Activated CD4-positive, alpha-beta memory T cell treated with anti-CD3 and anti-CD28 coated beads, Interleukin-2, amount 10 ng/mL, durations not matched to agents 7 days and 5 days (primary cell): ENCODE data around the gene MSH3. TPM values are rescaled to one million over a fixed set of nuclear protein-coding genes. Genes with fewer than 3 reads are reported as not detected.

Experiments
- CTCF ChIA-PET: fragments of 350-600 bp; sonication (Branson Sonifier 250); formaldehyde crosslinking; loops from one replicate; lab custom pipeline; 2021; ENCODE audit warnings: antibody characterized with exemption, inconsistent platforms; lab: Charles Lee
- POLR2A ChIA-PET: fragments of 350-600 bp; sonication (Branson Sonifier 250); formaldehyde crosslinking; loops from one replicate; lab custom pipeline; 2021; ENCODE audit warnings: antibody characterized with exemption; lab: Charles Lee
- DNase-seq: peaks from one replicate; pipeline ENCODE4 v3.0.0-alpha.2; 2020
- H3K27ac Mint-ChIP-seq: one replicate; pipeline ENCODE4 v1.8.0; 2021; ENCODE audit warnings: mild to moderate bottlenecking, mixed read lengths
- H3K27me3 Mint-ChIP-seq: one replicate; pipeline ENCODE4 v1.8.0; 2021; ENCODE audit warnings: mixed read lengths
- H3K36me3 Mint-ChIP-seq: one replicate; pipeline ENCODE4 v1.8.0; 2021; ENCODE audit warnings: low read depth, mixed read lengths
- H3K4me1 Mint-ChIP-seq: one replicate; pipeline ENCODE4 v1.8.0; 2021; ENCODE audit warnings: mixed read lengths
- H3K4me3 Mint-ChIP-seq: one replicate; pipeline ENCODE4 v1.8.0; 2021; ENCODE audit warnings: mild to moderate bottlenecking, mixed read lengths
- H3K9me3 Mint-ChIP-seq: one replicate; pipeline ENCODE4 v1.8.0; 2021; ENCODE audit warnings: mixed read lengths
- total RNA-seq, 2 experiments: library from RNA; stranded (reverse); gene quantifications; one replicate each; pipeline ENCODE4 v1.2.3, GENCODE V29; 2021

The MSH3 gene
- total RNA-seq, 2 experiments from 2014 or later, result 20.1 to 21.2 TPM

DNA sequence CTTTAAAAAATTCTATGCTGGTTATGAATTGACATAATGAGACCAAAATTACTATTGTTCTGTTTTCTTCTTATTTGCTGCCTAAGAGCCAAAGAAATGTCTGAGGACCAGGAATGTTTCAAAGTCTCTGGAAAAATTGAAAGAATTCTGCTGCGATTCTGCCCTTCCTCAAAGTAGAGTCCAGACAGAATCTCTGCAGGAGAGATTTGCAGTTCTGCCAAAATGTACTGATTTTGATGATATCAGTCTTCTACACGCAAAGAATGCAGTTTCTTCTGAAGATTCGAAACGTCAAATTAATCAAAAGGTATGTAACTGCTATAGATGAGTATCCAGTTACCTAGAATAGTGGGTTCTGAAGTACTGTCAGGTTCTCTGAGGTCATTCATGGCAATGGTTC lies 10.6 kb downstream of the MSH3 start:
- no peak for DNase-seq
- Mint-ChIP-seq H3K36me3 (peaks cover 68% of the 10 kb centered on the region), H3K27me3 (no peaks in the 10 kb centered on the region), H3K27ac (no peak overlapping the region), H3K4me1 (peaks cover 13% of the 10 kb centered on the region), H3K9me3 (no peaks in the 10 kb centered on the region), H3K4me3 (no peak overlapping the region)
- POLR2A ChIA-PET, result interaction anchor here (7.2 kb wide), 1 partner anchor 10 kb away, joined by 46 read pairs; the partner anchor contains the start of genes DHFR and MSH3
- CTCF ChIA-PET, result interaction anchor here (2.1 kb wide), 1 partner anchor 8 kb away, joined by 8 read pairs; no protein-coding TSS in a partner anchor

DNA sequence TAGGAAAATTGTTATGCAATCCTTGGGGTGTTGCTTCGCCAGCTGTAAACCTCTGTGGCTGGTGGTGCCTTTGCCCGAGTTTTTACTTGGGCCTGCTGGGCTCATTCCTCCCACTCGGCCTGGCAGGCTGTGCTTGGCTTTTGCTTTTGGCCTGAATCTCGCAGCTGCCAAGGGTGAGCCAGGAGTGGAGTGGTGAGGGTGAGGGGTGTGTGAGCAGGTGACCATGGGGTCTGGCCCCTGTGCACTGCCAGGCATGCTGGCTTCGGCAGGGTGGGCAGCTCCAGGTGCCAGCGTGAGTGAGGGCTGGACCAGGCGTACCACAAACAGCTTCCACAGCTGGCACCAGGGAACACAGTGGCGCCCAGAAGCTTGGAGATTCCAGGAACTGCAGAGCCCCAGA lies 12.9 kb downstream of the MSH3 start:
- ChIA-PET CTCF (no interaction called here), POLR2A (interaction anchor here (7.2 kb wide), 1 partner anchor 13 kb away, joined by 46 read pairs; the partner anchor contains the start of genes DHFR and MSH3)
- no peaks in the 10 kb centered on the region for H3K27me3 Mint-ChIP-seq
- peaks cover 16% of the 10 kb centered on the region for H3K4me1 Mint-ChIP-seq
- no peak for DNase-seq
- H3K9me3 Mint-ChIP-seq, result no peaks in the 10 kb centered on the region
- H3K4me3 Mint-ChIP-seq, result no peak overlapping the region
- H3K27ac Mint-ChIP-seq, result no peak overlapping the region
- peaks cover 64% of the 10 kb centered on the region for H3K36me3 Mint-ChIP-seq

DNA sequence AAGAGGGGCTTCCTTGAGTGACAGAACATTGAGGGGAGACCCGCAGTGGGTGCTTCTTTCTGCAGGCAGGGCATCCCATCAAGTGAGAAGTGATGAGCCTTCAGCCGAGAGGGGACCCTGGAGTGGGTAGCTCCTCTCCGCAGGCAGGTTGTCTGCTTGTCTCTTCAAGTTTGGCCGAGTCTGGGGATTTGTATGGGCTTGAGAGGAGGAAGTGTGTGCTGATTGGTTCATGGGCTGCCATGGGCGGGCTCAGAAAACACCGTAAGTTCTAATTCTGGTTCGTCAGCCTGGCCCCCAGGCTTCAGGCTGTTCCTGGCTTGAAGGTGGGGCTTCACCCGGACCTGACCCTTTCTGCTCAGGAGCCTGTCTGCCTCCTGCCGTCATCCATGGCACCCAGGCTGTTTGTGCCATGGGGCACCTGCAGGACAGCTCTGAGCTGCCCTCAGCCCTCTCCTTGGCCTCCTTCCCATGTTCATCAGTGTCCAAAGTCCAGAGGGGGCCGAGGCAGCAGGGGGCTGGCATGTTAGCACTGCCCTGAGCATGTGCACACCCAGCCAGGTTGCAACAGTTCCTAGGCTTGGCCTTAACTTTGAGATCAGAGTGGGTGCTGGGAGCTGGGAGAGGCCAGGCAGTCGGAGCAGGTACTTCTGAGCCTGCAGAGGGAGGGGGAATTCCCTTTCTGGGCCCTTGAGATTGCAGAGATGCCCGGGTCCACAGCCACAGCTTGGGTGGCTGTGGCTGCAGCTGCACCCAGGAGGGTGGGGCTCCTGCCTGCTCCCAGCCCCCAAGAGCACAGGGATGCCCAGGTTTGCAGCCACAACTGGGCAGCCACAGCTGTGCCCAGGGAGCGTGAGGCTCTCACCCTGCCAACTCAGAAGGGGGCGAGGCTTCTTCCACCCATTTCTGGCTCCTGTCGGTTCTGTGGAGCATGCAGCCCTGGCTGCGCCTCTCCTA lies 13.8 kb downstream of the MSH3 start:
- DNase-seq, result no peak
- Mint-ChIP-seq H3K9me3 (no peaks in the 10 kb centered on the region), H3K27ac (no peak overlapping the region), H3K4me1 (peaks cover 16% of the 10 kb centered on the region), H3K36me3 (peaks cover 61% of the 10 kb centered on the region), H3K4me3 (no peak overlapping the region), H3K27me3 (no peaks in the 10 kb centered on the region)
- CTCF ChIA-PET, result interaction anchor here (0.9 to 2.6 kb wide), 3 partner anchors 19 to 576 kb away, joined by 3 to 10 read pairs (median 5); no protein-coding TSS in a partner anchor
- POLR2A ChIA-PET, result interaction anchor here (7.2 kb wide), 1 partner anchor 14 kb away, joined by 46 read pairs; the partner anchor contains the start of genes DHFR and MSH3

DNA sequence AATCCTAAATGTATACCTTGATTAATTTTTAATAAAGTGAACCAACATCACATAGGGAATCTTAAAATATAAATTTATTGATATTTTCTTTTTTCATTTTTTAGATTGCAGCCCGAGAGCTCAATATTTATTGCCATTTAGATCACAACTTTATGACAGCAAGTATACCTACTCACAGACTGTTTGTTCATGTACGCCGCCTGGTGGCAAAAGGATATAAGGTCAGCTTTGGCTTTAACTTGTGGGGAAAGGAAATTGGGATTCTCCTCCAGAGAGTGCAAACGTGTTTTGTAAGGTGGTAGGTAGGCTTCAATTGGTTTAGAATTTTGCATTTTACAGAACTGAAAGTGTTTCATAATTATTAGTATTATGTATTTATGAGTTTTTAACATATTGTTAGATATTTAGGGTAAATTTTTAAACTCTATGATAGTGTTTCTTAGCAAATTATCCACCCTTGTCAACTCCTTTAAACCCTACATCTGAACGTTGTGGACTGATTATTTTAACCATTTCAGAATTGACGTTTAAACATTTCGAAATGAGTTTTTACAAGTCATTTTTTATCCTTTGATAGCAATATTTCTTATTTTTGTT lies 17.8 kb downstream of the MSH3 start:
- DNase-seq, result peak; percentile 76
- Mint-ChIP-seq H3K4me1 (peaks cover 10% of the 10 kb centered on the region), H3K36me3 (peaks cover 58% of the 10 kb centered on the region), H3K4me3 (no peak overlapping the region), H3K27ac (no peak overlapping the region), H3K9me3 (no peaks in the 10 kb centered on the region), H3K27me3 (no peaks in the 10 kb centered on the region)
- ChIA-PET POLR2A (interaction anchor here (0.6 to 0.9 kb wide), 2 partner anchors 19 to 85 kb away, joined by 3 to 4 read pairs; no protein-coding TSS in a partner anchor), CTCF (interaction anchor here (0.6 to 2.8 kb wide), 17 partner anchors 8 to 630 kb away, joined by 3 to 22 read pairs (median 3); partner anchors contain the start of gene ZCCHC9)

DNA sequence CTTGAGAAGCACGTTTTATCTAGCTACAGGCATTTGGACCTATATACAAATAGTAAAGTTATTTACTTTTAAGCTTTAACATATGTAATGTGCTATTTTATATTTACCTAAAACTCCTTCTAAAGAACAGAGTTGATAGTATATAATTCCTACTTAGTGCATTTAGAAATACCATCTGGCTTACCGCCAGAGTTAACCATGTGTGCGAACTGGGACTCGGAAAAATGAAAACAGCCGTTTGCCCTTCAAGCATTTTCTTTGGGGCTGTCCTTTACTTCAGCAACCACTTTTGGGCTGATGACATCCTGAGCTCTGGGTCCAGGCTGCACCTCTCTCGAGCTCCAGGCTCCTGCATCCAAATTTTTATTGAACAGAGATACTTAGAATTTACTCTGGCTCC lies 22.3 kb downstream of the MSH3 start:
- H3K27me3 Mint-ChIP-seq, result no peaks in the 10 kb centered on the region
- no peak for DNase-seq
- H3K36me3 Mint-ChIP-seq, result peaks cover 46% of the 10 kb centered on the region
- CTCF ChIA-PET, result no interaction called here
- H3K4me1 Mint-ChIP-seq, result peaks cover 1% of the 10 kb centered on the region
- no peak overlapping the region for H3K27ac Mint-ChIP-seq
- H3K4me3 Mint-ChIP-seq, result no peak overlapping the region
- no peaks in the 10 kb centered on the region for H3K9me3 Mint-ChIP-seq
- POLR2A ChIA-PET, result no interaction called here

DNA sequence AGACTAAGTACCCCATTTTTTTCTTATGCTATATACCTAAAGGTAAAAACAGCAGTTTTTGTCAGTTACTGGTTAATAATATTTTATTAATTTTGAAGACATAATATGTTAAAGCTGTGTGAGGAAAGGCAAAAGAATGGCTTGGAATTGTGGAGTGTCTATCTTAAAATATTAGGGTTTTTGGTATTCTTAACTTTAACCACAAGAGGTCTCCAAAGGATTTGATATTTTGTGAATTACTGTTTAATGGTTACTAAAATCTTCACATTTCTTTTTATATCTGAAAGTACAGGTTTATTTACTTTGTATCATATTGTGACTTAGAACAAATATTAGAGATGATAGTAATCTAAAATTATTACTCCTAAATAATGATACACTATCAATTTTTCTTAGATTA lies 32.3 kb downstream of the MSH3 start:
- ChIA-PET CTCF (interaction anchor here (1.3 to 3.4 kb wide), 7 partner anchors 8 to 613 kb away, joined by 3 to 17 read pairs (median 4); no protein-coding TSS in a partner anchor), POLR2A (interaction anchor here (0.8 kb wide), 1 partner anchor 477 kb away, joined by 3 read pairs; no protein-coding TSS in a partner anchor)
- H3K36me3 Mint-ChIP-seq, result peaks cover 37% of the 10 kb centered on the region
- peaks cover 17% of the 10 kb centered on the region for H3K4me1 Mint-ChIP-seq
- no peak overlapping the region for H3K27ac Mint-ChIP-seq
- DNase-seq, result no peak
- no peaks in the 10 kb centered on the region for H3K9me3 Mint-ChIP-seq
- H3K27me3 Mint-ChIP-seq, result no peaks in the 10 kb centered on the region
- no peak overlapping the region for H3K4me3 Mint-ChIP-seq

DNA sequence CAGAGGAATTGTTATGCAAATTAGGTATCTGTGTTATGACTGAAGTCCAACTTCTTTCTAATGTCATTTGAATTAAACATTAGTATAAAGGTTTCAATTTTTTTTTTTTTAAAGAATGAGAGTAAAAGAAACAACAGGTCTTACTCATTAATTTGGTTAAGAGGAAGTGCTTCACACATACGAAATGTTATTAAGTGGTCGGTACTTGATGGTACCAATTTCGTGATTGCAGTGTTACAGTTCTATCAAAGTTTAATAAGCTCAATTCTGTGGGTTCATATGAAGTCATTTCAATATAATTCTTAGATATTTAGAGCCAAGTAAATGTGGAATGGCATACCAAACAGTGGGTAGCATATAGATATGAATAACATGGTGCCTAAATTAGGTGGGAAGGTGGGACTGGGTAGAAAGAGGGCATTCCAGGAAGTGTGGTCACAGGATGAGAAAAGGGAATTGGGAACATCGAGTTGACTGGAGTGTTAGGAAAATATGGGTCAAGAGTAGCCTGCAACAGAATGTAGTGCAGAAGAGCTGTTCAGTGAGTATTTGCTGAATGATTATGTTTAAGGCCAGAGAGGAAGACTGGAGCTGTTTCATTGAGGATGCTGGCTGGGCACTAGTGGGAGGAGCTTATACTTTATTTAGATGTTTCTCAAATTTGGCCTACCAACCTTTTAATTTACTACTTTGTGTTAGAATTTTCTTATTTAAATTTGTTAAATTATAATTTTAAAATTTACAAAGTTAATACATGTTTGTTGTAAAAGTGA lies 34.4 kb downstream of the MSH3 start:
- ChIA-PET POLR2A (interaction anchor here (0.7 kb wide), 1 partner anchor 613 kb away, joined by 3 read pairs; no protein-coding TSS in a partner anchor), CTCF (interaction anchor here (1.8 to 3.4 kb wide), 4 partner anchors 419 to 504 kb away, joined by 6 to 17 read pairs (median 12); no protein-coding TSS in a partner anchor)
- H3K4me1 Mint-ChIP-seq, result peaks cover 17% of the 10 kb centered on the region
- H3K36me3 Mint-ChIP-seq, result peaks cover 23% of the 10 kb centered on the region
- no peaks in the 10 kb centered on the region for H3K27me3 Mint-ChIP-seq
- H3K27ac Mint-ChIP-seq, result no peak overlapping the region
- H3K4me3 Mint-ChIP-seq, result no peak overlapping the region
- no peak for DNase-seq
- H3K9me3 Mint-ChIP-seq, result no peaks in the 10 kb centered on the region

DNA sequence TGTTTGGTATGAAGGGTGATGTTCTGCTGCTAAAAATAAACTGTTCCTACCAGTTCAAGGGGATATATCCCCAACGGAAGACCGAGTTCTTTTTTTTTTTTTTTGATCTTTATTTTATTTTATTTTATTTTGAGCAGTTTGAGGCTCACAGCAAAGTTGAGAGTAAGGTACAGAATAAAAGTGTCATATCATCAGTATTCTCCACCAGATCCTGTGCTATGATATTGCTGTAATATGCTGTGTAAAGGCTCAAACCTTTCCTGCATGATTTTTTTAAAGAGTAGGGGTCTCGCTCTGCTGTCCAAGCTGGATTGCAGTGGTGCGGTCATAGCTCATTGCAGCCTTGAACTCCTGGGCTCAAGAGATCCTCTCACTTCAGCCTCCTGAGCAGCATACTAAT lies 35.2 kb downstream of the MSH3 start:
- no peak overlapping the region for H3K4me3 Mint-ChIP-seq
- H3K4me1 Mint-ChIP-seq, result peaks cover 17% of the 10 kb centered on the region
- no peaks in the 10 kb centered on the region for H3K27me3 Mint-ChIP-seq
- ChIA-PET CTCF (interaction anchor here (1.8 to 3.4 kb wide), 2 partner anchors 419 to 477 kb away, joined by 6 to 17 read pairs; no protein-coding TSS in a partner anchor), POLR2A (interaction anchor here (0.7 kb wide), 1 partner anchor 612 kb away, joined by 3 read pairs; no protein-coding TSS in a partner anchor)
- no peaks in the 10 kb centered on the region for H3K9me3 Mint-ChIP-seq
- H3K36me3 Mint-ChIP-seq, result peaks cover 15% of the 10 kb centered on the region
- H3K27ac Mint-ChIP-seq, result no peak overlapping the region
- DNase-seq, result no peak

DNA sequence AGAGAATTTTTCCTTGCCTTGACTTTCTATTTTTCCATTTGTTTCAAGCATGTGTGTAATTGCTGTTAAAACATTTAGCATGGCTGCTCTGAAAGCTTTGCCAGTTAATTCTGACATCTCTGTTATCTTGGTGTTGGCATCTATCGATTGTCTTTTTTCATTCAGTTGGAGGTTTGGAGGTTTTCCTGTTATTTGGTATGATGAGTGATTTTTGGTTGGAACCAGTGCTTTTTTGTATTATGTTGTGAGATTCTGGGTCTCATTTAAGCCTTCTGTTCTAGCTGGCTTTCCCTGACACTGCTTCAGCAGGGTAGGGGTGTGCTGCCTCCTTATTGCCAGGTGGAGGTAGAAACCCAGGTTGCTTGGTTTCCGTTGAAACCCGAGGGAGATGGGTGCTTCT lies 41.2 kb downstream of the MSH3 start:
- Mint-ChIP-seq H3K27ac (peak overlapping the region; percentile 14), H3K27me3 (no peaks in the 10 kb centered on the region), H3K36me3 (peaks cover 18% of the 10 kb centered on the region), H3K4me1 (peaks cover 10% of the 10 kb centered on the region), H3K4me3 (no peak overlapping the region), H3K9me3 (no peaks in the 10 kb centered on the region)
- no peak for DNase-seq
- ChIA-PET POLR2A (no interaction called here), CTCF (no interaction called here)

DNA sequence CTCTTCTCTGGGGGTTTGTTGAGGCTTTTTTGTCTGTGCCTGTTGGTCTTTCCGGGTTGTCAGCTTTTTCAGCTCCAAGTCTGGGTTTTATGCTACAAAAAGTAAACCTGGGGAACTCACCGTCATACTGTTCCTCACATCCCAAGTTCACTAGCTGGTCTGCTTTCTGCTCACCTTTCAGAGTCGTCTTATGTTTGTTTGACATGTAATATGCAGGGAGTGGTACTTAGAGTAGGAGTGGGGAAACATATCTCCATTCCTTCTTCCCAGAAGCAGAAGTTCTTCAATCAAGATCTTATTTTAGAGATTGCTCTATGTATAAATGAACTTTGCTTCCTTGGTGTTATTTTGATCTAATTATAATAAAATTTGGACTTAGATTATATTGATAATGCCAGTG lies 42.0 kb downstream of the MSH3 start:
- Mint-ChIP-seq H3K36me3 (peaks cover 20% of the 10 kb centered on the region), H3K9me3 (no peaks in the 10 kb centered on the region), H3K4me1 (peaks cover 10% of the 10 kb centered on the region), H3K4me3 (no peak overlapping the region), H3K27ac (no peak overlapping the region), H3K27me3 (no peaks in the 10 kb centered on the region)
- ChIA-PET CTCF (no interaction called here), POLR2A (no interaction called here)
- DNase-seq, result no peak

DNA sequence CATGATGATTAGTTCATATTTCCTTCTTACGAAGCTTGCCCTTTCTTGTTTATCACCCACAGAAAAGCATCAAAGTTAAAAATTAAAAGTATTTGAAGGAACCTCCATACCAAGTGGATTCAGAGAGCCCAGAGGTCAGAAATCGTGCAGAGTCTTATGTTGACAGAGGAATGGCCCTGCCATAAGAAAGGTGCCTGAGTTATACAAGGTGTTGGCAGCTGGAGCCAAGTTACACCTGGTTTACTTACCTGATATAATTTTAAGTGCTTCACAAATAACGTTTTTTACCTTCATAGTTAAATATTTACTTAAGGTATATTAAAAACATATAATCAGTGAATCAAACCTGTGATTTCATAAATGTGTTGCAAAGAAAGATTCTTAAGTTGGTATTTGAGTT lies 42.6 kb downstream of the MSH3 start:
- no peak for DNase-seq
- Mint-ChIP-seq H3K4me3 (no peak overlapping the region), H3K27ac (no peak overlapping the region), H3K27me3 (no peaks in the 10 kb centered on the region), H3K4me1 (peaks cover 10% of the 10 kb centered on the region), H3K9me3 (no peaks in the 10 kb centered on the region), H3K36me3 (peaks cover 25% of the 10 kb centered on the region)
- CTCF ChIA-PET, result interaction anchor here (1.0 kb wide), 1 partner anchor 498 kb away, joined by 6 read pairs; no protein-coding TSS in a partner anchor
- POLR2A ChIA-PET, result no interaction called here

DNA sequence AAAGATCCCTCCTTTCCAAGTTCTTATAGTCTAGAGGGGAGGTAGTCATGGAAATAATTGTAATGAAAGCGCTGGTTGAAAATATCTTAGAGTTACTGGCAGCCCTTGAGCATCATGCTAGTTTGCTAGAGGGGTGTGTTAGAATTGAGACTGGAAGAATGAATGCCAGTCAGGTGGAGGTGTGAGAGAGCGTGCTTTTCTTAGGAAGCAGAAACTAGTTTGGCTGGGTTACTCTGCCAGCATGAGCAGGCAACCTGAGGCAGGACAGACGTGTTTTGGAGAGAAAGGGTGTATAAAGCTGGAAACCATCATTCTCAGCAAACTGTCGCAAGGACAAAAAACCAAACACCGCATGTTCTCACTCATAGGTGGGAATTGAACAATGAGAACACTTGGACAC lies 43.9 kb downstream of the MSH3 start:
- no peaks in the 10 kb centered on the region for H3K27me3 Mint-ChIP-seq
- no peaks in the 10 kb centered on the region for H3K9me3 Mint-ChIP-seq
- no peak for DNase-seq
- peaks cover 10% of the 10 kb centered on the region for H3K4me1 Mint-ChIP-seq
- H3K36me3 Mint-ChIP-seq, result peaks cover 27% of the 10 kb centered on the region
- POLR2A ChIA-PET, result no interaction called here
- no peak overlapping the region for H3K27ac Mint-ChIP-seq
- no peak overlapping the region for H3K4me3 Mint-ChIP-seq
- CTCF ChIA-PET, result no interaction called here
